HEK293 (cell line): ENCODE results near the gene CIROP.

Source experiments
- EGR2 ChIP-seq: fragments of 450-650 bp; formaldehyde crosslinking; IDR thresholded peaks from 2 replicates; pipeline ENCODE4 v1.5.1; 2016; ENCODE audit warnings: low read depth, missing biosample characterization, missing genetic modification characterization
- HOXA7 ChIP-seq: sonication (generic); formaldehyde crosslinking; IDR thresholded peaks from 2 replicates; pipeline ENCODE4 v1.8.1; 2022; ENCODE audit warnings: missing genetic modification reagents, borderline replicate concordance
- KLF9 ChIP-seq: fragments of 450-650 bp; formaldehyde crosslinking; IDR thresholded peaks from 2 replicates; pipeline ENCODE4 v1.5.1; 2016; ENCODE audit warnings: missing biosample characterization, missing genetic modification characterization, low read depth
- OSR2 ChIP-seq: fragments of 450-650 bp; formaldehyde crosslinking; IDR thresholded peaks from 2 replicates; pipeline ENCODE4 v1.5.1; 2016; ENCODE audit warnings: missing biosample characterization, missing genetic modification characterization
- SP3 ChIP-seq: fragments of 450-650 bp; formaldehyde crosslinking; IDR thresholded peaks from 2 replicates; pipeline ENCODE4 v1.5.1; 2016; ENCODE audit warnings: missing biosample characterization, missing genetic modification characterization
- SP7 ChIP-seq: fragments of 450-650 bp; formaldehyde crosslinking; IDR thresholded peaks from 2 replicates; pipeline ENCODE4 v1.5.1; 2016; ENCODE audit warnings: missing biosample characterization, missing genetic modification characterization
- ZBTB1 ChIP-seq: fragments of 450-650 bp; formaldehyde crosslinking; IDR thresholded peaks from 2 replicates; pipeline ENCODE4 v1.5.1; 2016; ENCODE audit warnings: missing biosample characterization, missing genetic modification characterization
- ZBTB8A ChIP-seq: fragments of 450-650 bp; formaldehyde crosslinking; IDR thresholded peaks from 2 replicates; pipeline ENCODE4 v1.5.1; 2016; ENCODE audit warnings: missing biosample characterization, missing genetic modification characterization
- ZFP37 ChIP-seq: fragments of 450-650 bp; formaldehyde crosslinking; IDR thresholded peaks from 2 replicates; pipeline ENCODE4 v1.5.1; 2016; ENCODE audit warnings: missing biosample characterization, missing genetic modification characterization
- ZIC2 ChIP-seq: fragments of 450-650 bp; formaldehyde crosslinking; IDR thresholded peaks from 2 replicates; pipeline ENCODE4 v1.5.1; 2016; ENCODE audit warnings: missing biosample characterization, missing genetic modification characterization
- ZNF133 ChIP-seq: fragments of 450-650 bp; formaldehyde crosslinking; IDR thresholded peaks from 2 replicates; pipeline ENCODE4 v1.5.1; 2016; ENCODE audit warnings: missing biosample characterization, missing genetic modification characterization
- ZNF155 ChIP-seq: fragments of 450-650 bp; formaldehyde crosslinking; IDR thresholded peaks from 2 replicates; pipeline ENCODE4 v1.5.1; 2016; ENCODE audit warnings: missing biosample characterization, missing genetic modification characterization
- ZNF24 ChIP-seq: fragments of 450-650 bp; formaldehyde crosslinking; IDR thresholded peaks from 2 replicates; pipeline ENCODE4 v1.5.1; 2016; ENCODE audit warnings: missing biosample characterization, missing genetic modification characterization
- ZNF248 ChIP-seq: fragments of 450-650 bp; formaldehyde crosslinking; IDR thresholded peaks from 2 replicates; pipeline ENCODE4 v1.5.1; 2017; ENCODE audit warnings: missing biosample characterization, missing genetic modification characterization
- ZNF292 ChIP-seq: fragments of 450-650 bp; formaldehyde crosslinking; IDR thresholded peaks from 2 replicates; pipeline ENCODE4 v1.5.1; 2016; ENCODE audit warnings: low read depth, missing biosample characterization, missing genetic modification characterization, borderline replicate concordance
- ZNF366 ChIP-seq: fragments of 450-650 bp; formaldehyde crosslinking; conservative IDR thresholded peaks from 2 replicates; pipeline ENCODE4 v1.5.1; 2016; ENCODE audit warnings: missing biosample characterization, missing genetic modification characterization
- ZNF394 ChIP-seq: fragments of 450-650 bp; formaldehyde crosslinking; IDR thresholded peaks from 2 replicates; pipeline ENCODE4 v1.5.1; 2016; ENCODE audit warnings: missing biosample characterization, missing genetic modification characterization, mild to moderate bottlenecking, moderate library complexity, borderline replicate concordance
- ZNF404 ChIP-seq: fragments of 450-650 bp; formaldehyde crosslinking; IDR thresholded peaks from 2 replicates; pipeline ENCODE4 v1.5.1; 2017; ENCODE audit warnings: missing biosample characterization, missing genetic modification characterization
- ZNF426 ChIP-seq: fragments of 450-650 bp; formaldehyde crosslinking; IDR thresholded peaks from 2 replicates; pipeline ENCODE4 v1.5.1; 2017; ENCODE audit warnings: missing biosample characterization, missing genetic modification characterization, mild to moderate bottlenecking, inconsistent platforms, moderate library complexity
- ZNF473 ChIP-seq: fragments of 450-650 bp; formaldehyde crosslinking; IDR thresholded peaks from 2 replicates; pipeline ENCODE4 v1.5.1; 2017; ENCODE audit warnings: missing biosample characterization, missing genetic modification characterization
- ZNF664 ChIP-seq: fragments of 450-650 bp; formaldehyde crosslinking; IDR thresholded peaks from 2 replicates; pipeline ENCODE4 v1.5.1; 2016; ENCODE audit warnings: missing biosample characterization, missing genetic modification characterization
- ZNF670 ChIP-seq: fragments of 450-650 bp; formaldehyde crosslinking; IDR thresholded peaks from 2 replicates; pipeline ENCODE4 v1.5.1; 2016; ENCODE audit warnings: missing biosample characterization, missing genetic modification characterization, low read depth
- TF ChIP-seq, protein P1 (sequence below): fragments of 450-650 bp; formaldehyde crosslinking; IDR thresholded peaks from 2 replicates; pipeline ENCODE4 v1.5.1; 2017; ENCODE audit warnings: missing biosample characterization, missing genetic modification characterization
- TF ChIP-seq, protein P2 (sequence below): fragments of 450-650 bp; formaldehyde crosslinking; IDR thresholded peaks from 2 replicates; pipeline ENCODE4 v1.5.1; 2017; ENCODE audit warnings: missing biosample characterization, missing genetic modification characterization
- TF ChIP-seq, protein P3 (sequence below): fragments of 450-650 bp; formaldehyde crosslinking; IDR thresholded peaks from 2 replicates; pipeline ENCODE4 v1.5.1; 2016; ENCODE audit warnings: missing biosample characterization, missing genetic modification characterization
- TF ChIP-seq, protein P4 (sequence below): fragments of 450-650 bp; formaldehyde crosslinking; IDR thresholded peaks from 2 replicates; pipeline ENCODE4 v1.5.1; 2016; ENCODE audit warnings: missing biosample characterization, missing genetic modification characterization
- TF ChIP-seq, protein P5 (sequence below): fragments of 450-650 bp; formaldehyde crosslinking; IDR thresholded peaks from 2 replicates; pipeline ENCODE4 v1.5.1; 2016; ENCODE audit warnings: missing biosample characterization, missing genetic modification characterization
- TF ChIP-seq, protein P6 (sequence below): fragments of 450-650 bp; formaldehyde crosslinking; IDR thresholded peaks from 2 replicates; pipeline ENCODE4 v1.5.1; 2016; ENCODE audit warnings: missing biosample characterization, missing genetic modification characterization

CIROP gene

DNA sequence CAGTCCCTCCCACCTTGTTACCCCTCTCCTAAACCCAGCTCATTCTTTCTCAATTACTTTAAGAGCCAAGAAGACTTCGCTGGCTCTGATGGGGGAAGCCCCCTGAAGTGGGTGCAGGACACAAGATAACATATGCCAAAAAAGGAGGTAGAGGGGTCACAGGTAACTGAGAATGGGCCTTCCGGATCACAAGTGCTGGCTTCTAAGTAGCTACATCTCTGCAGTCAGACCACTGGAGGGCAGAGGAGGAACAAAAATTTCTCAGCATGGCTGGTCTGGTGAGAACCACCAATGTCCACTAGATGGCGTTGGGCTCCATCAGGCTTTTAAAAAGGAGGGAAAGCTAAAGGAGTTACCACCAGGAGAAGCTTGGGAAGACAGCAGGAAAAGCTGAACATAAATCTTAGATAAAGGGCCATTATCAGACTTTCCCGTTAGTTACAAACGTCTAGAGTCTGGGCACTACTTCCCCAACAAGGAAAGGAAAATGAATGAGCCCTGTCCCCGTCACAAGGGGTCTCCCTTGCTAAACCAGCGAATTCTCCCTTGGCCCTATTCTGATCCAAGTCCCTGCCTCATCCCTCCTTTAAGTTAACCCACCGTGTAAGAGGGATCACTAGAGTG, 35.9 kb downstream of the CIROP start (continued):
- TF ChIP-seq, protein P1, sequence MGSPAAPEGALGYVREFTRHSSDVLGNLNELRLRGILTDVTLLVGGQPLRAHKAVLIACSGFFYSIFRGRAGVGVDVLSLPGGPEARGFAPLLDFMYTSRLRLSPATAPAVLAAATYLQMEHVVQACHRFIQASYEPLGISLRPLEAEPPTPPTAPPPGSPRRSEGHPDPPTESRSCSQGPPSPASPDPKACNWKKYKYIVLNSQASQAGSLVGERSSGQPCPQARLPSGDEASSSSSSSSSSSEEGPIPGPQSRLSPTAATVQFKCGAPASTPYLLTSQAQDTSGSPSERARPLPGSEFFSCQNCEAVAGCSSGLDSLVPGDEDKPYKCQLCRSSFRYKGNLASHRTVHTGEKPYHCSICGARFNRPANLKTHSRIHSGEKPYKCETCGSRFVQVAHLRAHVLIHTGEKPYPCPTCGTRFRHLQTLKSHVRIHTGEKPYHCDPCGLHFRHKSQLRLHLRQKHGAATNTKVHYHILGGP (tag by site-specific recombination) = no peak
- TF ChIP-seq ZNF366 (tag by site-specific recombination) = peak; percentile 82
- 0 out of 2 replicates have a peak, but pooled peaks have one; percentile 37 for TF ChIP-seq SP7 (tag by site-specific recombination)
- TF ChIP-seq ZFP37 (tag by site-specific recombination) = no peak
- TF ChIP-seq, protein P2, sequence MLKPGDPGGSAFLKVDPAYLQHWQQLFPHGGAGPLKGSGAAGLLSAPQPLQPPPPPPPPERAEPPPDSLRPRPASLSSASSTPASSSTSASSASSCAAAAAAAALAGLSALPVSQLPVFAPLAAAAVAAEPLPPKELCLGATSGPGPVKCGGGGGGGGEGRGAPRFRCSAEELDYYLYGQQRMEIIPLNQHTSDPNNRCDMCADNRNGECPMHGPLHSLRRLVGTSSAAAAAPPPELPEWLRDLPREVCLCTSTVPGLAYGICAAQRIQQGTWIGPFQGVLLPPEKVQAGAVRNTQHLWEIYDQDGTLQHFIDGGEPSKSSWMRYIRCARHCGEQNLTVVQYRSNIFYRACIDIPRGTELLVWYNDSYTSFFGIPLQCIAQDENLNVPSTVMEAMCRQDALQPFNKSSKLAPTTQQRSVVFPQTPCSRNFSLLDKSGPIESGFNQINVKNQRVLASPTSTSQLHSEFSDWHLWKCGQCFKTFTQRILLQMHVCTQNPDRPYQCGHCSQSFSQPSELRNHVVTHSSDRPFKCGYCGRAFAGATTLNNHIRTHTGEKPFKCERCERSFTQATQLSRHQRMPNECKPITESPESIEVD (tag by site-specific recombination) = no peak
- TF ChIP-seq, protein P3, sequence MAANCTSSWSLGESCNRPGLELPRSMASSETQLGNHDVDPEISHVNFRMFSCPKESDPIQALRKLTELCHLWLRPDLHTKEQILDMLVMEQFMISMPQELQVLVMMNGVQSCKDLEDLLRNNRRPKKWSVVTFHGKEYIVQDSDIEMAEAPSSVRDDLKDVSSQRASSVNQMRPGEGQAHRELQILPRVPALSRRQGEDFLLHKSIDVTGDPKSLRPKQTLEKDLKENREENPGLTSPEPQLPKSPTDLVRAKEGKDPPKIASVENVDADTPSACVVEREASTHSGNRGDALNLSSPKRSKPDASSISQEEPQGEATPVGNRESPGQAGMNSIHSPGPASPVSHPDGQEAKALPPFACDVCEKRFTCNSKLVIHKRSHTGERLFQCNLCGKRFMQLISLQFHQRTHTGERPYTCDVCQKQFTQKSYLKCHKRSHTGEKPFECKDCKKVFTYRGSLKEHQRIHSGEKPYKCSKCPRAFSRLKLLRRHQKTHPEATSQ (tag by site-specific recombination) = no peak
- TF ChIP-seq, protein P4, sequence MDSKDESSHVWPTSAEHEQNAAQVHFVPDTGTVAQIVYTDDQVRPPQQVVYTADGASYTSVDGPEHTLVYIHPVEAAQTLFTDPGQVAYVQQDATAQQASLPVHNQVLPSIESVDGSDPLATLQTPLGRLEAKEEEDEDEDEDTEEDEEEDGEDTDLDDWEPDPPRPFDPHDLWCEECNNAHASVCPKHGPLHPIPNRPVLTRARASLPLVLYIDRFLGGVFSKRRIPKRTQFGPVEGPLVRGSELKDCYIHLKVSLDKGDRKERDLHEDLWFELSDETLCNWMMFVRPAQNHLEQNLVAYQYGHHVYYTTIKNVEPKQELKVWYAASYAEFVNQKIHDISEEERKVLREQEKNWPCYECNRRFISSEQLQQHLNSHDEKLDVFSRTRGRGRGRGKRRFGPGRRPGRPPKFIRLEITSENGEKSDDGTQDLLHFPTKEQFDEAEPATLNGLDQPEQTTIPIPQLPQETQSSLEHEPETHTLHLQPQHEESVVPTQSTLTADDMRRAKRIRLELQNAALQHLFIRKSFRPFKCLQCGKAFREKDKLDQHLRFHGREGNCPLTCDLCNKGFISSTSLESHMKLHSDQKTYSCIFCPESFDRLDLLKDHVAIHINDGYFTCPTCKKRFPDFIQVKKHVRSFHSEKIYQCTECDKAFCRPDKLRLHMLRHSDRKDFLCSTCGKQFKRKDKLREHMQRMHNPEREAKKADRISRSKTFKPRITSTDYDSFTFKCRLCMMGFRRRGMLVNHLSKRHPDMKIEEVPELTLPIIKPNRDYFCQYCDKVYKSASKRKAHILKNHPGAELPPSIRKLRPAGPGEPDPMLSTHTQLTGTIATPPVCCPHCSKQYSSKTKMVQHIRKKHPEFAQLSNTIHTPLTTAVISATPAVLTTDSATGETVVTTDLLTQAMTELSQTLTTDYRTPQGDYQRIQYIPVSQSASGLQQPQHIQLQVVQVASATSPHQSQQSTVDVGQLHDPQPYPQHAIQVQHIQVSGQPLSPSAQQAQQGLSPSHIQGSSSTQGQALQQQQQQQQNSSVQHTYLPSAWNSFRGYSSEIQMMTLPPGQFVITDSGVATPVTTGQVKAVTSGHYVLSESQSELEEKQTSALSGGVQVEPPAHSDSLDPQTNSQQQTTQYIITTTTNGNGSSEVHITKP (tag by site-specific recombination) = peak; percentile 70
- TF ChIP-seq ZNF133 = no peak
- TF ChIP-seq OSR2 = no peak
- no peak for TF ChIP-seq ZNF24 (tag by site-specific recombination)
- no peak for TF ChIP-seq ZIC2 (tag by site-specific recombination)
- no peak for TF ChIP-seq ZNF155
- no peak for TF ChIP-seq ZNF473 (tag by site-specific recombination)
- TF ChIP-seq ZNF426 (tag by site-specific recombination) = 0 out of 2 replicates have a peak, but pooled peaks have one; percentile 6
- TF ChIP-seq ZNF670 = no peak
- TF ChIP-seq, protein P5, sequence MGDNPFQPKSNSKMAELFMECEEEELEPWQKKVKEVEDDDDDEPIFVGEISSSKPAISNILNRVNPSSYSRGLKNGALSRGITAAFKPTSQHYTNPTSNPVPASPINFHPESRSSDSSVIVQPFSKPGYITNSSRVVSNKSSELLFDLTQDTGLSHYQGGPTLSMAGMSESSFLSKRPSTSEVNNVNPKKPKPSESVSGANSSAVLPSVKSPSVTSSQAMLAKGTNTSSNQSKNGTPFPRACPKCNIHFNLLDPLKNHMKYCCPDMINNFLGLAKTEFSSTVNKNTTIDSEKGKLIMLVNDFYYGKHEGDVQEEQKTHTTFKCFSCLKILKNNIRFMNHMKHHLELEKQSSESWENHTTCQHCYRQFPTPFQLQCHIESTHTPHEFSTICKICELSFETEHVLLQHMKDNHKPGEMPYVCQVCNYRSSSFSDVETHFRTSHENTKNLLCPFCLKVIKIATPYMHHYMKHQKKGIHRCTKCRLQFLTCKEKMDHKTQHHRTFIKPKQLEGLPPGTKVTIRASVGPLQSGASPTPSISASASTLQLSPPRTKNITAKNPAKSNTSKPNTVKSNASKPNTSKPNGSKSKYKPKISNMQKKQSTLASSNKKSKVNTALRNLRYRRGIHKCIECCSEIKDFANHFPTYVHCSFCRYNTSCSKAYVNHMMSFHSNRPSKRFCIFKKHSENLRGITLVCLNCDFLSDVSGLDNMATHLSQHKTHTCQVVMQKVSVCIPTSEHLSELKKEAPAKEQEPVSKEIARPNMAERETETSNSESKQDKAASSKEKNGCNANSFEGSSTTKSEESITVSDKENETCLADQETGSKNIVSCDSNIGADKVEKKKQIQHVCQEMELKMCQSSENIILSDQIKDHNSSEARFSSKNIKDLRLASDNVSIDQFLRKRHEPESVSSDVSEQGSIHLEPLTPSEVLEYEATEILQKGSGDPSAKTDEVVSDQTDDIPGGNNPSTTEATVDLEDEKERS (tag by site-specific recombination) = no peak
- TF ChIP-seq ZNF292 (tag by site-specific recombination) = no peak
- TF ChIP-seq KLF9 (tag by site-specific recombination) = no peak
- TF ChIP-seq, protein P6, sequence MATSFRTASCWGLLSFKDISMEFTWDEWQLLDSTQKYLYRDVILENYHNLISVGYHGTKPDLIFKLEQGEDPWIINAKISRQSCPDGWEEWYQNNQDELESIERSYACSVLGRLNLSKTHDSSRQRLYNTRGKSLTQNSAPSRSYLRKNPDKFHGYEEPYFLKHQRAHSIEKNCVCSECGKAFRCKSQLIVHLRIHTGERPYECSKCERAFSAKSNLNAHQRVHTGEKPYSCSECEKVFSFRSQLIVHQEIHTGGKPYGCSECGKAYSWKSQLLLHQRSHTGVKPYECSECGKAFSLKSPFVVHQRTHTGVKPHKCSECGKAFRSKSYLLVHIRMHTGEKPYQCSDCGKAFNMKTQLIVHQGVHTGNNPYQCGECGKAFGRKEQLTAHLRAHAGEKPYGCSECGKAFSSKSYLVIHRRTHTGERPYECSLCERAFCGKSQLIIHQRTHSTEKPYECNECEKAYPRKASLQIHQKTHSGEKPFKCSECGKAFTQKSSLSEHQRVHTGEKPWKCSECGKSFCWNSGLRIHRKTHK (tag by site-specific recombination) = no peak
- TF ChIP-seq ZBTB1 = no peak
- TF ChIP-seq HOXA7 = no peak
- TF ChIP-seq ZNF664 (tag by site-specific recombination) = no peak
- TF ChIP-seq ZBTB8A = no peak
- no peak for TF ChIP-seq ZNF248
- TF ChIP-seq ZNF404 = no peak
- no peak for TF ChIP-seq EGR2 (tag by site-specific recombination)
- TF ChIP-seq ZNF394 (tag by site-specific recombination) = peak; percentile 91
- 0 out of 2 replicates have a peak, but pooled peaks have one; percentile 18 for TF ChIP-seq SP3
